ENCODE data around the gene PERP.

Gene PERP

DNA sequence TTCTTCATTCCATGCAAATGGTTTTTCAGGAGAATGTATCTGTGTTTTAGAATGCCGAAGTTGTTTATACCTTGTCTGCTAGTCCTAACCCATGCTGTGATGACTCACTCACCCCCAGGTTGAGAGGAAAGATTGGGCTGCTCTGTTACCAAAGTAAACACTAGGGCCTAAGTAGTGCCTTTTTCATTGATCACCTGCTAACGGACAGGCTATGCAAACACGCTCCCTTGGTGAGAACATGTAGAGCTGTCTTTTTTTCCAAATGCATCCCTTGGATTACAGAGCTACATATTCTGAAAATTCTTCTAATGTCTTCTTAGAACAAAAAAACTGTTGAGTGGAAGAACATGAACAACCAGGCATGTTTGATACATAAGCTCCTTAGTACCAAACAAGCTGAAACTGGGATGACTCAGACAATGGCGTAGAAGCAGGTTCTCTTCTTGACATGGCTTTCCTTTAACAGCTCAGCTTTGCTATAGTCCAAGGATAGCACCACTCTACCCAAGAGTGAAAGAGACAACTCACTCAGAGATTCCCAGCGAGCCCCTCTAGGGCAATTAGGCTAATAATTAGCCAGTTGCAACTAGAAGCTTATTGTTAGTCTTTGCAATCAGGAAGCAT, 20.5 kb downstream of the PERP start (continued):
- TF ChIP-seq, protein P1, sequence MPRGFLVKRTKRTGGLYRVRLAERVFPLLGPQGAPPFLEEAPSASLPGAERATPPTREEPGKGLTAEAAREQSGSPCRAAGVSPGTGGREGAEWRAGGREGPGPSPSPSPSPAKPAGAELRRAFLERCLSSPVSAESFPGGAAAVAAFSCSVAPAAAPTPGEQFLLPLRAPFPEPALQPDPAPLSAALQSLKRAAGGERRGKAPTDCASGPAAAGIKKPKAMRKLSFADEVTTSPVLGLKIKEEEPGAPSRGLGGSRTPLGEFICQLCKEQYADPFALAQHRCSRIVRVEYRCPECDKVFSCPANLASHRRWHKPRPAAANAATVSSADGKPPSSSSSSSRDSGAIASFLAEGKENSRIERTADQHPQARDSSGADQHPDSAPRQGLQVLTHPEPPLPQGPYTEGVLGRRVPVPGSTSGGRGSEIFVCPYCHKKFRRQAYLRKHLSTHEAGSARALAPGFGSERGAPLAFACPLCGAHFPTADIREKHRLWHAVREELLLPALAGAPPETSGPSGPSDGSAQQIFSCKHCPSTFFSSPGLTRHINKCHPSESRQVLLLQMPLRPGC (tag by site-specific recombination; IDR thresholded peaks at IDR 0.05): peak; percentile 64; the same call in 1 of the 2 replicates
- TF ChIP-seq ZNF785 (tag by site-specific recombination; IDR thresholded peaks at IDR 0.05) (no peak), ZNF843 (tag by site-specific recombination; IDR thresholded peaks at IDR 0.05) (peak; percentile 35; the same call in 1 of the 2 replicates), ZNF26 (tag by site-specific recombination; IDR thresholded peaks at IDR 0.05) (no peak), PATZ1 (tag by site-specific recombination; IDR thresholded peaks at IDR 0.05) (peak; percentile 65; the same call in 1 of the 2 replicates), ZNF830 (tag by site-specific recombination; IDR thresholded peaks at IDR 0.05; ENCODE audit: low read depth) (no peak), YY1 (tag by site-specific recombination; IDR thresholded peaks at IDR 0.05) (no peak), ZNF175 (tag by site-specific recombination; IDR thresholded peaks at IDR 0.05) (no peak), ZSCAN16 (tag by site-specific recombination; IDR thresholded peaks at IDR 0.05) (no peak), ZNF449 (tag by site-specific recombination; IDR thresholded peaks at IDR 0.05) (peak; percentile 61; the same call in 1 of the 2 replicates), ZNF394 (tag by site-specific recombination; IDR thresholded peaks at IDR 0.05; ENCODE audit: borderline replicate concordance) (peak; percentile 43; the same call in 1 of the 2 replicates), ZNF16 (tag by site-specific recombination; IDR thresholded peaks at IDR 0.05; ENCODE audit: low read depth) (no peak), ZNF548 (tag by site-specific recombination; IDR thresholded peaks at IDR 0.05) (no peak), WT1 (tag by site-specific recombination; IDR thresholded peaks at IDR 0.05) (peak; percentile 64), YY2 (tag by site-specific recombination; IDR thresholded peaks at IDR 0.05) (no peak), ZNF114 (tag by site-specific recombination; IDR thresholded peaks at IDR 0.05) (no peak), ZNF544 (tag by site-specific recombination; IDR thresholded peaks at IDR 0.05) (no peak), KLF1 (tag by site-specific recombination; IDR thresholded peaks at IDR 0.05) (no peak), BCL11B (tag by site-specific recombination; IDR thresholded peaks at IDR 0.05; ENCODE audit: low read depth) (no peak), SALL2 (tag by site-specific recombination; IDR thresholded peaks at IDR 0.05; ENCODE audit: borderline replicate concordance) (no peak), REST (tag by site-specific recombination; IDR thresholded peaks at IDR 0.05) (no peak)
- TF ChIP-seq, protein P2, sequence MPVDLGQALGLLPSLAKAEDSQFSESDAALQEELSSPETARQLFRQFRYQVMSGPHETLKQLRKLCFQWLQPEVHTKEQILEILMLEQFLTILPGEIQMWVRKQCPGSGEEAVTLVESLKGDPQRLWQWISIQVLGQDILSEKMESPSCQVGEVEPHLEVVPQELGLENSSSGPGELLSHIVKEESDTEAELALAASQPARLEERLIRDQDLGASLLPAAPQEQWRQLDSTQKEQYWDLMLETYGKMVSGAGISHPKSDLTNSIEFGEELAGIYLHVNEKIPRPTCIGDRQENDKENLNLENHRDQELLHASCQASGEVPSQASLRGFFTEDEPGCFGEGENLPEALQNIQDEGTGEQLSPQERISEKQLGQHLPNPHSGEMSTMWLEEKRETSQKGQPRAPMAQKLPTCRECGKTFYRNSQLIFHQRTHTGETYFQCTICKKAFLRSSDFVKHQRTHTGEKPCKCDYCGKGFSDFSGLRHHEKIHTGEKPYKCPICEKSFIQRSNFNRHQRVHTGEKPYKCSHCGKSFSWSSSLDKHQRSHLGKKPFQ (tag by site-specific recombination; IDR thresholded peaks at IDR 0.05): no peak
- TF ChIP-seq, protein P3, sequence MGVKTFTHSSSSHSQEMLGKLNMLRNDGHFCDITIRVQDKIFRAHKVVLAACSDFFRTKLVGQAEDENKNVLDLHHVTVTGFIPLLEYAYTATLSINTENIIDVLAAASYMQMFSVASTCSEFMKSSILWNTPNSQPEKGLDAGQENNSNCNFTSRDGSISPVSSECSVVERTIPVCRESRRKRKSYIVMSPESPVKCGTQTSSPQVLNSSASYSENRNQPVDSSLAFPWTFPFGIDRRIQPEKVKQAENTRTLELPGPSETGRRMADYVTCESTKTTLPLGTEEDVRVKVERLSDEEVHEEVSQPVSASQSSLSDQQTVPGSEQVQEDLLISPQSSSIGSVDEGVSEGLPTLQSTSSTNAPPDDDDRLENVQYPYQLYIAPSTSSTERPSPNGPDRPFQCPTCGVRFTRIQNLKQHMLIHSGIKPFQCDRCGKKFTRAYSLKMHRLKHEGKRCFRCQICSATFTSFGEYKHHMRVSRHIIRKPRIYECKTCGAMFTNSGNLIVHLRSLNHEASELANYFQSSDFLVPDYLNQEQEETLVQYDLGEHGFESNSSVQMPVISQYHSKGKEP (tag by site-specific recombination; IDR thresholded peaks at IDR 0.05): no peak
- TF ChIP-seq, protein P4, sequence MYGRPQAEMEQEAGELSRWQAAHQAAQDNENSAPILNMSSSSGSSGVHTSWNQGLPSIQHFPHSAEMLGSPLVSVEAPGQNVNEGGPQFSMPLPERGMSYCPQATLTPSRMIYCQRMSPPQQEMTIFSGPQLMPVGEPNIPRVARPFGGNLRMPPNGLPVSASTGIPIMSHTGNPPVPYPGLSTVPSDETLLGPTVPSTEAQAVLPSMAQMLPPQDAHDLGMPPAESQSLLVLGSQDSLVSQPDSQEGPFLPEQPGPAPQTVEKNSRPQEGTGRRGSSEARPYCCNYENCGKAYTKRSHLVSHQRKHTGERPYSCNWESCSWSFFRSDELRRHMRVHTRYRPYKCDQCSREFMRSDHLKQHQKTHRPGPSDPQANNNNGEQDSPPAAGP (tag by site-specific recombination; IDR thresholded peaks at IDR 0.05): peak; percentile 43; the same call in 1 of the 2 replicates

Data from HEK293 (cell line).